Jurkat, Clone E6-1 (cell line): ENCODE data around the gene EVA1A.
"Not testable (repeated sequence)": the region's sequence is repeated elsewhere in the genome, so short reads cannot be mapped to it uniquely, and the experiment has no call there.

Experiments
- DNase-seq: peaks from one replicate; pipeline ENCODE4 v3.0.0-alpha.2; 2011; ENCODE audit warnings: low read depth, low spot score
- H3K4me3 ChIP-seq: 2 replicates; pipeline ENCODE4 v1.5.1; 2011; ENCODE audit warnings: mild to moderate bottlenecking, low read length, control low read depth, moderate library complexity

EVA1A gene

GRCh38 chr2:75500633-75501032 lies 60.1 kb downstream of the EVA1A start:
- DNase-seq = no peak
- no peak overlapping the region for H3K4me3 ChIP-seq

- DNase-seq = no peak
- H3K4me3 ChIP-seq = no peak overlapping the region
Measured at GRCh38 chr2:75499534-75499933, 61.2 kb downstream of the EVA1A start.

- no peak overlapping the region for H3K4me3 ChIP-seq
- no peak for DNase-seq
Measured at GRCh38 chr2:75498907-75499306, 61.8 kb downstream of the EVA1A start.

DNA sequence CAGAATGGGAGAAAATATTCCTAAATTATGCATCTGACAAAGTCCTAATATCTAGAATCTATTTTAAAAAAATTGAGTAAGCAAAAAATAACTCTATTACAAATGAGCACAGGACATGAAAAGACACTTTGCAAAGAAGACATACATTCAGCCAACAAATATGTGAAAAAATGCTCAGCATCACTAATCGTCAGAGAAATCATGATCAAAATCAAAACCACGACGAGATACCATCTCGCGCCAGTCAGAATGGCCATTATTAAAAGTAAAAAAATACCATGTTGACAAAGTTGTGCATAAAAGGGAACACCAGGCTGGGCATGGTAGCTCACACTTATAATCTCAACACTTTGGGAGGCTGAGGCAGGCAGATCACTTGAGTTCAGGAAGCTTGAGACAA lies 63.5 kb downstream of the EVA1A start:
- no peak for DNase-seq
- no peak overlapping the region for H3K4me3 ChIP-seq

DNA sequence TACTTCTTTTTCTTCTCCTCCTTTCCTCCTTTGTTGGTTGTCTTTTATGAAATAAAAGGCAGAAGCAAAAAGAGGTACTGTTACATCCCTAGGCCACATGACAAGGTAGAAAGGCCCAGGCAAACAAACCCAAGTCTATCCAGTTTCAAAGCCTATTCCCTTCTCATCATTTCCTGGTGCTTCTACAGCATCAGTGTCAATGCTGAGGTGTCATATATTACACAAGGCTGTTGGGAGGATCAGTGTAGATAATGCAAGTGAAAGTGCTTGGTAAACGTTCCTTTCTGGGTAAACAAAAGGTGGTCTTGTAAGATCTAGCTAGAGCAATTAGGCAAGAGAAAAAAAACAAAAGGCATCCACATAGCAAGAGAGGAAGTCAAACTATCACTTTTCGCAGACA lies 64.9 kb downstream of the EVA1A start:
- no peak overlapping the region for H3K4me3 ChIP-seq
- no peak for DNase-seq

GRCh38 chr2:75494137-75494769 lies 66.5 kb downstream of the EVA1A start:
- no peak overlapping the region for H3K4me3 ChIP-seq
- no peak for DNase-seq

GRCh38 chr2:75493230-75493629 lies 67.5 kb downstream of the EVA1A start:
- no peak for DNase-seq
- no peak overlapping the region for H3K4me3 ChIP-seq

- DNase-seq = no peak
- no peak overlapping the region for H3K4me3 ChIP-seq
Measured at GRCh38 chr2:75491129-75491753, 69.5 kb downstream of the EVA1A start.

DNA sequence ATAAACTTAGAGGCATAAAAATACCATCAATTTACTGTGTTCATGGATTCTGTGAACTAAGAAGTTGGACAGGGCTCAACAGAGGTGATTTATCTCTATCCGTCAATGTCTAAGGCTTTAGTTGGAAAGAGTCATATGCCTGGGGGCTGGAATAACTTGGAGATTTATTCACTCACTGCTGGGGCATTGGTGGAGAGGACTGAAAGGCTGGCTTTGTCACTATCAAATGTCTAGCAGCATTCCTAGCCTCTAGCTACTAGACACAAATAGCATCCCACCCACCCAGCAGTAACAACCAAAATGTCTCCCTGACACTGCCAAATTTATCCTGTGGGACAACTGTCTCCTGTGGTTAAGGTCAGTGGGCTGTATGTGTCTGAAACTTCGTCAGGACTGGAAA lies 71.0 kb downstream of the EVA1A start:
- no peak for DNase-seq
- H3K4me3 ChIP-seq = no peak overlapping the region

- DNase-seq = no peak
- H3K4me3 ChIP-seq = no peak overlapping the region
Measured at GRCh38 chr2:75488157-75488556, 72.6 kb downstream of the EVA1A start.

DNA sequence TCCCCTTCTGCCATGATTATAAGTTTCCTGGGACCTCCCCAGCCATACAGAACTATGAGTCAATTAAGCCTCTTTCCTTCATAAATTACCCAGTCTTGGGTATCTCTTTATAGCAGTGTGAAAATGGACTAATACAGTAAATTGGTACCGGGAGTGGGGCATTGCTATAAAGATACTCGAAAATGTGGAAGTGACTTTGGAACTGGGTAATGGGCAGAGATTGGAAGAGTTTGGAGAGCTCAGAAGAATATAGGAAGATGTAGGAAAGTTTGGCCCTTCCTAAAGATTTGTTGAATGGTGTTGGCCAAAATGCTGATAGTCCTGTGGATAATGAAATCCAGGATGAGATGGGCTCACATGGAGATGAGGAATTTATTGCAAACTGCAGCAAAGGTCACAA lies 74.0 kb downstream of the EVA1A start:
- not testable (repeated sequence) for H3K4me3 ChIP-seq, DNase-seq

DNA sequence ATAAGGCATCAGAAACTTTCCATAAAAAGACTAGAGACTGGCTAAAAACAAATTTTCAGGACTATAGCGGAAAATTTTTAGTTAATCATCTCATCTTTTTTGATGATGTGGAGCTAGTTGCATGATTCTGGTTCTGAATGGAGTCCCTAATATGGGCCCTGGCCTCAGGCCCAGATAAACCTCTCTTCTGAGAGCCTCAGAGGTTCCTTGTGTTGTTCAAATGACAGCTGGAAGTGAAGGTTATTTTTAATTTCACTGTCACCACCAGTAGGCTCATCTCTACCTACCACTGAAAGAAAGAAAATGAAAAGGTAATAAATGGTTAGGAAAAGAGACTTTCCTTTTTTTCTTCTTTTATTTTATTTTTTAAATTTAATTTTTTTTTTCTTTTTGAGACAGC lies 75.9 kb downstream of the EVA1A start:
- H3K4me3 ChIP-seq = no peak overlapping the region
- DNase-seq = no peak

GRCh38 chr2:75483878-75484277 lies 76.9 kb downstream of the EVA1A start:
- no peak overlapping the region for H3K4me3 ChIP-seq
- no peak for DNase-seq

- DNase-seq = no peak
- H3K4me3 ChIP-seq = no peak overlapping the region
Measured at GRCh38 chr2:75482398-75482797, 78.3 kb downstream of the EVA1A start.

DNA sequence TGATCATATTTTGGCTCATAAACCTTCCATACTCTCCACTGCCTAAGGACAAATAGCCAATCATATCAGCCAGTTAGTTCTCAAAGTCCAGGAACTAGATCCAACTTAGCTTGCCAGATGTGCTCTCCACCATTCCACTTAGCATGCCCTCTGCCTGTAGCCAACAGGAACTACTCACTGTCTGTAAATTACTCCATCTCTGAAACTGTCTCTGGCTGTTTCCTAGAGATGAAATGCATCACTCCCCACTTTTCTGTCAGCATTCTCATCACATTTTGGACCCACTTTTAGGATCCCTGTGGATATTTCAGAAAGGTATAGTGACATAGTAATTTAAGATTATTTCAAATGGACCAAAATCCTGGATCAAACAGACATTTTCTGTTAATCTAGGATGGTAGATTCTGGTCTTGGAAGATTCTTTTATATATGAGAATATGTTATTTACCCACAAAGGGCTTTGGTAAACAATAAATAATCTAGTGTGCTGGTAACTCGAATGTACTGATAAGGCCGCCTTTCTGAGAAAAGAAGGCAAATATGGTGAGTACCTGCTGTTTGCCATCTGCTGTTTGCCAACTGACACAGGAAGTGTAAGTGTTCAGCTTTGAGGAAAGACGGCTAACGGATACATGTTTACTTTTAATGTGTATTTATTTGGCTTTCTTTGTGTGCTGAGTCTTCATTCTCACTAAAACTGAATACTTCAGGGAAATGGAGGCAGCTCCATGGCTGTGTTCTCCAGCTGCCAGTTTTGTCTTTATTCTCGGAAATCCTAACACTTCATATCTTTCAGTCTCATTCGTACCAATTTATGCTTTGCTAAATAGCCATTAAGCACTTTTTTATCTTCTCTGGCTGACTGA lies 79.5 kb downstream of the EVA1A start:
- DNase-seq = peak; percentile 42
- no peak overlapping the region for H3K4me3 ChIP-seq

DNA sequence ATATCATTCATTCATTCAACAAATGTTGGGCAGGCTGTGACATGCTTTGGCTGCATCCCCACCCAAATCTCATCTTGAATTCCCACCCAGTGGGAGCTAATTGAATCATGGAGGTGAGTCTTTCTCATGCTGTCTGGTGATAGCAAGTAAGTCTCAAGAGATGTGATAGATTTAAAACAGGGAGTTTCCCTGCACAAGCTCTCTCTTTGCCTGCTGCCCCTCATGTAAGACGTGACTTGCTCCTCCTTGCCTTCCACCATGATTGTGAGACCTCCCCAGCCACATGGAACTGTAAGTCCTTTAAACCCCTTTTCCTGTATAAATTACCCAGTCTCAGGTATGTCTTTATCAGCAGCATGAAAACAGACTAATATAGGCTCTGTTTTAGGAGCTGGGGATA lies 83.0 kb downstream of the EVA1A start:
- not testable (repeated sequence) for DNase-seq, H3K4me3 ChIP-seq

GRCh38 chr2:75476761-75477160 lies 84.0 kb downstream of the EVA1A start:
- H3K4me3 ChIP-seq = no peak overlapping the region
- peak; percentile 32 for DNase-seq

- DNase-seq = no peak
- no peak overlapping the region for H3K4me3 ChIP-seq
Measured at GRCh38 chr2:75475976-75476375, 84.8 kb downstream of the EVA1A start.

DNA sequence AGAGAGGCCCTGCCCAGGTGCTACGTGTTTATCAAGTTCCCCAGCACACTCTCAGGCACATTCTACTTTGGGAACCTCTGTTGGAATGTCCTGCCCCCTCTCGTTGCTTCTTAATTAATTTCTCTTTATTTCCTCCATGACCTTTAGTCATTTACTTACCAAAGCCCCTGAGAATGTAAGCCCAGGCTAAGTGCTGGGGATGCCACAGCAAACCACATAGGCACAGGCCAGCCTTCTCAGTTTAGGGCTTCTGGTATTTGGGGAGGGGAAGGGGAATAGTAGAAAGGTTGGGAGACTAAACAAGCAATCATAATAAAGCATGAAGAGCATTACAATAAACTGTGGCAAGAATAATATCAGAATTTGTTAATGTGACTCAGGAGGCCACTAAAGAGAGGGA lies 85.7 kb downstream of the EVA1A start:
- DNase-seq = no peak
- H3K4me3 ChIP-seq = no peak overlapping the region

GRCh38 chr2:75474115-75474514 lies 86.6 kb downstream of the EVA1A start:
- no peak for DNase-seq

More at GRCh38 chr2:75474115-75474514, 86.6 kb downstream of the EVA1A start:
- H3K4me3 ChIP-seq = no peak overlapping the region
